ENCODE data around the gene CASP8. TPM values are rescaled to one million over a fixed set of nuclear protein-coding genes. Genes with fewer than 3 reads are reported as not detected.

The CASP8 gene
- total RNA-seq, 2 donors from 2014 or later, result 11.3 to 14.8 TPM

DNA sequence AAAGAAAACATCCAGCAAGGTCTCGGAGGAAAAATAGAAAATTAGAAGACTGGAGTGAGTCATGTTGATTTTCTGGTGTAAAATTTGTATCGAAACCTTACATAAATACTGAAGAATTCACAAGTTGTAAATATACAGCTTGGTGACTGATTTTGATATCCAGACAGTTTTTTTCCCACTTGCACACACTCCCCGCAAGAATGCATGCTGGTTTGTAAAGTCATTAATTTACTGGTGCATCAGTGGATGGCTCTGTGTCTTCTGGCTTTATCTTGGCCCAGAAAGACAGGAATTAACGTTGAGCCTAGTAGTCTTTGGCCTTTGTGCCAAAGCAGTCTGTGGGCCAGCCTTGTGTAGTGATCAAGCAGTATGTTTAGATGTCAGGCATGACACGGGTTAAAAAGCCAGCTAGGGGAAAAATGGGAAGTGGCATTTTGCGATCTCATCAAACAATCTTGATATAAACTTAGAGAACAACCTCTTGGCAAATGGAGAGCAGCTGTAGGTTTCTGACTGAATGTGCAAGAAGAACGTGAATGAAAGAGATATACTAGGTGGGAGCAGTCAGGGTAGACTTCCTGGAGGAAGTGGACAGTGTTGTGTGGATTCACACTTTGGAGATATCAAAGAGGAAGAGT, 22.7 kb upstream of the CASP8 start:
- DNase-seq (ENCODE audit: low spot score), result no peak
- intact Hi-C loops (cut with DNase I), result loop anchor here in 1 of 2 donors (10.0 kb wide), 1 partner anchor 127 kb away; no protein-coding TSS in a partner anchor

DNA sequence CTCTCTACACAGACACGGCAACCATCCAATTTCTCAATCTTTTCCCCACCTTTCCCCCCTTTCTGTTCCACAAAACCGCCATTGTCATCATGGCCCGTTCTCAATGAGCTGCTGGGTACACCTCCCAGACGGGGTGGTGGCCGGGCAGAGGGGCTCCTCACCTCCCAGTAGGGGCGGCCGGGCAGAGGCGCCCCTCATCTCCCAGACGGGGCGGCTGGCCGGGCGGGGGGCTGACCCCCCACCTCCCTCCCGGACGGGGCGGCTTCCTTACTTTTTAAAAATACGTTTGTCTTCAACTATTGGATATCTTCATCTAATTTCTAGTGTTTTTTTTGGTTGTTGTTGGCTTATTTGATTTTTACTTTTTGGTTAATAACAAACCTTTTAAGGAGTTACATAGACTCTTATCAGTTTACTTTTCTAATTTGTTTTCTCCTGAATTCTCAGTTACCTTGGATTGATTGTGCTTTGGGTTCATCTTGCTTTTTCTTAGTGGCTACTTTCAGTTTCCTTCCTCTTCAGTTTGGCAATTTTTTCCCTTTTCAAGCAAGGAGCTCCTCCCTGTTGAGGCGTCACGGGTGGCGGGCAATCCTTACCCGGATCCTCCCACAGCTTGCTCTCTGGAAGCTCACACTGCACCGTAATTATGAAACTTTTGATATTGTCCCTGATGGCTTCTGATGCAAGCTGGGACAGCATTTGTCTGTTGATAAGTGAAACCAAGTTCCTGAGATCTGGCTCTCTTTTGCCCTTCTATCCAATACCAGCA, 21.0 kb upstream of the CASP8 start:
- DNase-seq (ENCODE audit: low spot score), result peak; percentile 95
- intact Hi-C loops (cut with DNase I), result loop anchor here in 1 of 2 donors (10.0 kb wide), 1 partner anchor 125 kb away; no protein-coding TSS in a partner anchor

GRCh38 chr2:201242571-201243277, 17.6 kb upstream of the CASP8 start:
- intact Hi-C loops (cut with DNase I), result loop anchor here in 1 of 2 donors (10.0 kb wide), 1 partner anchor 122 kb away; no protein-coding TSS in a partner anchor
- no peak for DNase-seq (ENCODE audit: low spot score)

GRCh38 chr2:201244829-201245228, 15.5 kb upstream of the CASP8 start:
- intact Hi-C loops (cut with DNase I), result loop anchor here in 1 of 2 donors (10.0 kb wide), 1 partner anchor 120 kb away; no protein-coding TSS in a partner anchor
- DNase-seq (ENCODE audit: low spot score), result no peak

- no peak for DNase-seq (ENCODE audit: low spot score)
Measured at GRCh38 chr2:201246280-201246679, 14.1 kb upstream of the CASP8 start.

DNA sequence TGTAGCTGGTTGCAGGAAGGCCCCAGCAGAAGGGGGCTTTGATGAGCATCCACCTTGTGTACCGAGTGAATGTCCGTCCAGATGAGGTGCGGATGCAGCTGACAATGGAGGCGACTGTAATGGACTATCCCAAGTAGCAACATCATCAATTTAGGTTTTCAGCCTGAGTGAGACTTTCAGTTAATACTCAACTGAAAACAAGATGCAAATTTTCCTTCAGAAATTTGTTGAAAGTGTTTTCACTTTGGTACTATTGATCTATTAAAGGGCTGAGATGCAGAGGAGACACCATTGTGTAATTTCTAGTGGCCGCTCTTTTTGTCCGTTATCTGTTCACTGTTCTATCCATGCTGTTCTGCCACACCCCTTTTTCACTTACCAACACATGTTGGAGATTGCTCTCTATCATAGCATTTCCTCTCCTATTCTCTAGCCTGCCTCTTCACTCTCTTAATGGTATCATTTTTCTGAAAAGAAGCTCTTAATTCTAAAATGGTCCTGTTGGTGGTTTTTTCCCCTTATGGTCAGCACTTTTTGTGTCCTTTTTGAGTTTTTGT, 12.0 kb upstream of the CASP8 start:
- DNase-seq (ENCODE audit: low spot score), result no peak
- intact Hi-C loops (cut with DNase I), result loop anchor here in 1 of 2 donors (10.0 kb wide), 1 partner anchor 116 kb away; no protein-coding TSS in a partner anchor

More at GRCh38 chr2:201246280-201246679, 14.1 kb upstream of the CASP8 start:
- intact Hi-C loops (cut with DNase I), result loop anchor here in 1 of 2 donors (10.0 kb wide), 1 partner anchor 119 kb away; no protein-coding TSS in a partner anchor

DNA sequence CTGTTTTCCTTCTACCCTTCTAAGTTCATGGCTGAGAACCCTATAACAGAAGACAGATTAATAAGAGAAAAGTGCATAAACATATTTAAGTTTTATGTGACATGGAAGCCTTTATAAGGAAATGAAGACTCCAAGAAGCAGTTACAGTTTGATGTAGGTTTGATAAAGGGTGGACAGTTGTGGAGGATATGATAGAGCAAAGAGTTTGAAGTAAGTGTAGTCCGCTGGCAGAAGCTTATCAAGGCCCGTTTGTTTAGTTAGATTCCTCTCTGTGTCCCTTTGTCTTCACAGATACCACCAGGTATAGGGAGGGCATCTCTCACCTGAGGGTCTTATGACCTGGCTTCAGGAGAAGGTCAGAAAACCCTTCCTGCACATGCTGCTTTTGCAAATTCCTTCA, 10.4 kb upstream of the CASP8 start:
- no peak for DNase-seq (ENCODE audit: low spot score)
- intact Hi-C loops (cut with DNase I), result loop anchor here in 1 of 2 donors (10.0 kb wide), 1 partner anchor 115 kb away; no protein-coding TSS in a partner anchor

GRCh38 chr2:201250741-201251140, 9.6 kb upstream of the CASP8 start:
- intact Hi-C loops (cut with DNase I), result no loop called here
- no peak for DNase-seq (ENCODE audit: low spot score)

DNA sequence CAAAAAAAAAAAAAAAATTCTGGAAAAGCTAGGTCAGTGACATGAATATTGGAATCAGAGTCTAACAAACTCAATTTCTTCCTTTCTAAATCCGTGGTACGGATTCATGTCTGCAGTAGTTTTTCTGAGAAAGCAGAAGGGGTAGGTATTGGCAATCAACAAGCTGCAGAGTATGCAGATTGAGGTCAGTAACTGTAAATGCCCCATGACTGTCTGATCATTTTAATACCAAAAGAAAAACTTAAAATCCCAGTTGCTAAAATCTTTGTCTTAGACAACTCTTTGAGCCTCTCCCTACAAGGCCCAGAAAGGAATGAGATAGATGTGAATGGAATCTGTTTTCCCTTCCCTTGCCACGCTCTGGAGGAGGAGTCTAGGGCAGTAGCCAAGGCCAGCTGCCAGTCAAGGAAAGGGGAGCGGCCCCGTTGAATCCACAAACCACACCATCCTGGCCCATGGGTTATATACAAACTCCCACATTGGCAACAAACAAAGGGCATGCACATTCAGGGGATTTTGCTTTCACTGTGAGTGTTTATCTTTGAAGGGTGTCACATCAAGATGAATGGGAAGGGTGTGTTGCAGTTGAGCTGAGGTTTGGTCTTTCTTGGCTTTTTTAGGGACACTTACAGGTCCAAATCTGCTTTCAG, 6.1 kb upstream of the CASP8 start:
- intact Hi-C loops (cut with DNase I), result no loop called here
- no peak for DNase-seq (ENCODE audit: low spot score)

DNA sequence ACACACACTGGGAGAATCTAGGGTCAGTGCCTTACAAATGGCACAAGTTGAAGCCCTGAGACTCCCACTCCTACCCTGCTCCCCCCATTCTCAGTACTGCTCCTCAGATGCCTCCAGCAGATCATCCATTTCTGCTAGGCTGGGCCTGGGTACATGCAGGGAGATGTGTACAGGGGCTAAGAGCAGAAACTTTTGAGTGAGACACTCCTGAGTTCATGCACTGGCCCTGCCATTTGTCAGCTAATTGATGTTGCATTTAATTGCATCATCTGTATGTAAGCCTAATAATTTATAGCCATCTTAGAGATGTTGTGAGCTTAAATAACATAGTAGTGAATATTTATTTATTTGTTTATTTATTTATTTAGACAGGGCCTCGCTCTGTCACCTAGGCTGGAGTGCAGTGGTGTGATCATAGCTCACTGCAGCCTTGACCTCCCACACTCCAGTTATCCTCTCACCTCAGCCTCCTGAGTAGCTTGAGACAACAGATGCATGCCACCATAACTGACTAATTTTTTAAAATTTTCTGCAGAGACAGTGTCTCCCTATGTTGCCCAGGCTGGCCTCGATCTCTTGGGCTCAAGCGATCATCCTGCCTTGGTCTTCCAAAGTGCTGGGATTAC, 4.8 kb upstream of the CASP8 start:
- intact Hi-C loops (cut with DNase I), result no loop called here
- DNase-seq (ENCODE audit: low spot score), result no peak

- intact Hi-C loops (cut with DNase I), result no loop called here
- no peak for DNase-seq (ENCODE audit: low spot score)
Measured at GRCh38 chr2:201256082-201256481, 4.3 kb upstream of the CASP8 start.

- intact Hi-C loops (cut with DNase I), result no loop called here
- no peak for DNase-seq (ENCODE audit: low spot score)
Measured at GRCh38 chr2:201257381-201257955, 2.9 kb upstream of the CASP8 start.

DNA sequence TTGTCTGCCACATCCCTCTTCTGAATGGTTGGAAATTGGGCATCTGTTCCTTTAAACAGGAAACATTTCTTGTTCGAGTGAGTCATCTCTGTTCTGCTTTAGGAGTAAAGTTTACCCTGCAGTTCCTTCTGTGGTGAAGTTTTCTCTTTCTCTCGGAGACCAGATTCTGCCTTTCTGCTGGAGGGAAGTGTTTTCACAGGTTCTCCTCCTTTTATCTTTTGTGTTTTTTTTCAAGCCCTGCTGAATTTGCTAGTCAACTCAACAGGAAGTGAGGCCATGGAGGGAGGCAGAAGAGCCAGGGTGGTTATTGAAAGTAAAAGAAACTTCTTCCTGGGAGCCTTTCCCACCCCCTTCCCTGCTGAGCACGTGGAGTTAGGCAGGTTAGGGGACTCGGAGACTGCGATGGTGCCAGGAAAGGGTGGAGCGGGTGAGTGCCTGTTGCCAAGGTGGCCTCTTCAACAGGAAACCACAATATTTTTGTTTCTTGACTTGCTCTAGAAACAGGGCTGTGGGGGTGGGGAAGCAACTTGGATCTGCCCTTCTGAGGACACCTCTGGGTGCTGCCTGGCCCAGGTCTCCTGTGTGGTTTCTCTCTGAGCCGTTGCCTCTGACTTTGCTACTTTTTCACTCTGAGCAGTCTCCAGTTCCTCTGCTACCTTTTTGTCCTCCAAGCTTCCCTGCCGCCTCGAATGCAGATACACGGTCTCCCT, 2.2 kb upstream of the CASP8 start:
- intact Hi-C loops (cut with DNase I), result no loop called here
- peak; percentile 91 for DNase-seq (ENCODE audit: low spot score)

DNA sequence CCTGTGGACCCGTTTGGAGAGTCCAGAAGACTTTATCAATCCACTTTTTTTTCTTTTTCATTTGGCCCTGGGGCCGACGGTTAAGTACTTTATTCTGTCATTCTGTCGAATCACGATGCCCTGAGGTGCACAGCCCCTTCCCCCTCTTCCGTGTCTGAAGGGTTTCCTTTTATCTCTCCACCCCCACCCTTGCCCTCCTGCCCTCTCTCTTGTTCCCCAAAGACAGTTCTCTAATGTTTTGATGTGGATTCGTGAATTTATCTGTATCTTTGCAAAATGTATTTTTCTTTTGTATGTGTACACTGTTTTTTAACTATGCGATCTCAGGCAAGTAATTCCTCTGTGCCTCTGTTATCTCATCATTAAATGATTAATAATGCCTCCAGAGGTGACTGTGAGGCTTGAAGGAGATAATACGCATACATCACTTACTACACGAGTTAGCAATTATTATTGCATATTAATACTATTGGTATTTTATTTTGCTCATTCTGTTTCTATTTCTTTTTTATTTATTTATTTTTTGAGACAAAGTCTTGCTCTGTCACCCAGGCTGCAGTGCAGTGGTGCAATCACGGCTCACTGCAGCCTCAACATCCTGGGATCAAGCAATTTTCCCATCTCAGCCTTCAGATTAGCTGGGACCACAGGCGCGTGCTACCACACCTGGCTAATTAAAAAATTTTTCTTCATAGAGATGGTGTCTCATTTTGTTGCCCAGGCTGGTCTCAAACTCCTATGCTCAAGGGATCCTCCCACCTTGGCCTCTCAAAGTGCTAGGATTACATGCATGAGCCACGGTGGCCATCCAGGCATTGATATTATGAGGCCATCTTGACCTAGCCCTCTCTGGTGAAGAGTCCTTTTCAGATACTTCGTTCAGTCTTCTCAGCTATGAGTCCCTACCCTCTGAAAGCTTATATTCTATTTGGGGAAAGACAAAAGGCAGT, 1.4 kb upstream of the CASP8 start:
- intact Hi-C loops (cut with DNase I), result no loop called here
- no peak for DNase-seq (ENCODE audit: low spot score)

- intact Hi-C loops (cut with DNase I), result loop anchor here in 1 of 2 donors (10.0 kb wide), 1 partner anchor 1437 kb away; no protein-coding TSS in a partner anchor
Measured at GRCh38 chr2:201261471-201261870, 1.1 kb downstream of the CASP8 start.

GRCh38 chr2:201261906-201262305, 1.6 kb downstream of the CASP8 start:
- intact Hi-C loops (cut with DNase I), result loop anchor here in 1 of 2 donors (10.0 kb wide), 1 partner anchor 1437 kb away; no protein-coding TSS in a partner anchor
- DNase-seq (ENCODE audit: low spot score), result no peak

More at GRCh38 chr2:201261471-201261870, 1.1 kb downstream of the CASP8 start:
- DNase-seq (ENCODE audit: low spot score), result no peak
